GDM1 (cell line): ENCODE measurements around the gene TNK2.
"Not testable (repeated sequence)": the region's sequence is repeated elsewhere in the genome, so short reads cannot be mapped to it uniquely, and the experiment has no call there.

Source experiments
- DNase-seq: peaks from one replicate; lab custom pipeline; 2025; lab: John Stamatoyannopoulos, UW

Gene TNK2

GRCh38 chr3:195850857-195851543 is 57.4 kb downstream of the TNK2 start:
- DNase-seq = peak; percentile 80

DNA sequence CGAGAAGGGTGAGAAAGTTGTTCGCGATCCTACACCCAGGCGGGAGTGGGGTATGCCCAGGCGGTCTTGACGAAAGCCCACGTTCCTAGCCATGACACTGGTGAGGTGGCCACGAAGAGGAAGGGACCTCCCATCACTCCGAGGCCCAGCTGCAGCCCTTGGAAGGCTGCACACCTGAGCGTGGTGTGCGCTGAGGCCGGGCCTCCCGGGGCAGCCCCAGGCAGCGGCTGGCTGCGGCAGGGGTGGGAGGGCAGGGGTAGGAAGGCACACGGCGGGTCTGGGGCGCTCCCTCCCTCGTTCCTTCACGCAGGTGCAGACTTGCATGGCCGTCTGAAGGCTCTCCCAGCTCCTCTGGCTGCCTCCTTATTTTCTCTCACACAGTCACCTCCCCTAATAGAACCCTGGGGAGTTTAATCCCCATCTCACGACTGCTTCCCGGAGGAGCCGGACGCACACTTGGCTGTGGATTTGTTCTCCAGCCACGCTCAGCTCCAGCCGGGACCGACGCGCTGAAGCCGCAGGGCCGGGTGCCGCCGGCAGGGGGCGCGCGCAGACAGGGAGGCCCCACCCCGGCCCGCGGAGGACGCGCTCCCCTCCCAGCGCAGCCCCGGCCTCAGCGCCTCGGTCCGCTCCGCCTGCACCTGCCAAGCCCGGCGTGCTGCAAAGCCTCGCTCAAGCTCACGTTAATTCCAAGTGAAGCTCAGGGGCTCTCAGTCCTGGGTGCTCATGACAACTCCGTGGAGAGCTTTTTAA is 58.9 kb downstream of the TNK2 start:
- DNase-seq = no peak

DNA sequence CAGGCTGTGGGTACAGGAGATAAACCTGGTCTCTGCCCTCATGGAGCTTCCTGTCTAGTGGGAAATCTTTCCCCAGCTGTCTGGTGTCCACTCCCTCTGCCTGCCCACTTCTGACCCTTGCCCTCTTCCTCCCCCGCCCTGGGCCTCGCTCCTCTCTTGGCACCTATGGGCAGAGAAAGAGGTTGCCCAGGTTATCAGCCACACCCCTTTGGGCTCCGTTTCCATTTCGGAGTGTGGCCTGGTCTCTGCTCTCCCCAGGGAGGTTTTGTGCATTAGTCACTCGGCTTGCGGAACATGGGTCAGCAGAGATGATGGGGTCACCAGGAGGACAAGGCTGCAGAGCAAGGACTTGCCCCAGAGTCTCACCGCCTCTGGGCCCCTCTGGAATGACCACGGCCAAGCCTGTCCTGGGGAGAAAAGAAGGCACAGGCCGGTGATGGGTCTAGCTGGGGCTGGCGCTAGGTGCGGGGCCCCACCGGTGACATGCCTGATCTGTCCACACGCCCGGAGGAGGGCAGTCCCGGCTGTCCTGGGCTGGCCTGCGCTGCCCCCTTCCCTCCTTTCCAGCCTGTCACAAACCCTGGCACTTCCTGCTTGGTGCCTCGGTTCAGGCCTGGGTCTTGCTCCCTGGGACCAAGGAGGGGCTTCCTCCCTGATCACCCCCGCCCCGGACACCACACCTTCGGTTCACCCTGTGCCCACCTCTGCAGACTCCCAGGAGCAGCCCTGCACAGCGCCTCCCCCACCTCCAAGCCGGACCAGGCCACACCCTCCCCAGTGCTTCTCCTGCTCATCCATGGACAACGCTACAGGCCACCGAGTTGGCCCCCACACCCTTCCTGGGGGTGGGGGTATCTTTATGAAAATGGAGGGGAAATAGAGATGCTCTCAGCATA is 61.0 kb downstream of the TNK2 start:
- no peak for DNase-seq

- DNase-seq = no peak
These were observed 62.9 kb downstream of the TNK2 start for GRCh38 chr3:195845483-195845882.

DNA sequence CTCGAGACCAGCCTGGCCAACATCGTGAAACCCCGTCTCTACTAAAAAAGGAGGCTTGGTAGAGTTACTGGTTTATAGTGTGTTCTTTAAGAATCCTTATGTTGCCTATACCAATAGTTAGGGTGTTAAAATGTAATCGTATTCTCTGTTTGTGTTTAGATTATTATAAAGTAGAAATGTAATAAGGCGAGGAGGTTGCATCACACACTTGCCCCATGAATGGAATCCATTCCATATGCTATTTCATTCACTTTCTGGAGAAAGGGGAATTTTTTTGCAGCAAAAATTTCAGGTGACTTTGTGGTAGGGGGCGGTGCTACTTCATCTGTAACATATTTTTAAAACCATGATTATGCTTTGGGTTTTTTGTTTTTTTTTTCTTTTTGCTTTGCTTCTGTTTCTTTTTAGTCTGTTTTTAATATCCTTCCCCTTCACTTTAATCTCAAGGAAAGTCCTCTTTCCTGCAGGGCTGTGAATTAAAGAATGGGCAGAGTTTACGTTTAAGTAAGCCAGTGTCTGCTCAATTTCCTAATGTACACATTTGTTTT is 63.6 kb downstream of the TNK2 start:
- DNase-seq = no peak

DNA sequence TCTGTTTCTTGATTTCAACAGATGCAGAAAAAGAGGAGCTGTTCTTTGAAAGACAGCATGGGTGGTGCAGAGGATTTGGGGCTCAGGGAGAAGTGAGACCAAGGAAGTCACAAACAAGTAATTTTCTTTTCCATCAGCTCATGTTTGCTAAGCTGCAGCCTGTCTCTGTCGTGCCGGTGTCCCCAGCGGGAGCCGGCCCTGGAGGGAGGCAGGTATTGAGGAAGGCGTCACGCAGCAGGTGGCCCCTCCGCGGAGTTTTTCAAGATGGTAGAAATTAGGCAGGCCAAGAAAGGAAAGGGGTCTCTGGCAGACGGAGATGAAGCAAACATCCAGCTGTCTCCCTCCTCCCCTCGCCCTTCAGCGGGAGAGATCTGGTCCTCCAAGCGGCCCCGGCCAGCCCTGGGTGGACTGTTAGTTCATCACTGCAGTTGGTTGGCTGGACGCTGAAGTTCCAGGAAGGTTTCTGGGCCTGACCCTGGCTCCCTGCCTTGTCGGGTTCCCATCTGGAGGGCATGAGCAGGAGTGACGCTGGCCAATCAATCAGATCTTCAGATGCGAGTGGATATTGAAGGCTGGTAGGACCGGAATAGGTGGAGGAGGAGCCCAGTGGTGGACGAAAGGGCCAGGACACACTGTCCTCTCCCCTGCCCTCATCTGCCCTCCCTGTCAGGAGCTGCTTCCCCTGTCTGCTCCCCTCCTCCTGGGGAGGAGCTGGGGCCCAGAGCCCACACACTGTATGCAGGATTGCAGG is 68.9 kb downstream of the TNK2 start:
- no peak for DNase-seq

- DNase-seq = no peak
These were observed 69.6 kb downstream of the TNK2 start for GRCh38 chr3:195838714-195839113.

DNA sequence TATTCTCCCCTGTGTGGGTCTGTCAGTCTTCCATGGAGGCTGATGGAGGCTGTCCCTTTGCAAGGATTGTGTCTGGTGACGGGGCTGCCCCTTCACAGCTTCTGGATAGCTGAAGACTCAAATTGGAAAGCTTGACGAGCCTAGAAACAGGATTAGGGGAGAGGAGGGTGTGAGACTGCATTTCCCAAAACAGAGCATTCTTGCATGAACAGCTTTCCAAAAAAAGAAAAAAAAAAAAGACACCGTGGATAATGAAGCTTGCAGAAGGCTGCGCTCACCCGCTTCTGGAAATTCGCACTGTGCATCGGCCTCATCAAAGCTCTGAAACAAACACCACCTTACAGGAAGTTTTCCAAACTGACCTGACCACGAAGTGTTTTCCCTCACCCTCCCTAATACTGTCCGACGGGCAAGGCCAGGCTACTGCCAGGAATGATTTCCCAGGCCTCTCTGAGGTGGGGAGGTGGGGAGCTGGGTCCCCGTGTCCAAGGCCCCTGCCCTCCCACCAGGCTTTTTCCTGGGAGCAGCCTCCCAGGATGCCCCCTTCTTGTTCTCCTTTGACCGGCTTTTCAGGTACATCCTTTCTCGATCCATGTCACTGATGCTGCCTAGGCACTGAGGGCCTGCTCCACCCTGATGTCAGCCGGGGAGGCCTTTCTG is 71.7 kb downstream of the TNK2 start:
- DNase-seq = no peak

- DNase-seq = no peak
These were observed 72.6 kb downstream of the TNK2 start for GRCh38 chr3:195835791-195836190.

DNA sequence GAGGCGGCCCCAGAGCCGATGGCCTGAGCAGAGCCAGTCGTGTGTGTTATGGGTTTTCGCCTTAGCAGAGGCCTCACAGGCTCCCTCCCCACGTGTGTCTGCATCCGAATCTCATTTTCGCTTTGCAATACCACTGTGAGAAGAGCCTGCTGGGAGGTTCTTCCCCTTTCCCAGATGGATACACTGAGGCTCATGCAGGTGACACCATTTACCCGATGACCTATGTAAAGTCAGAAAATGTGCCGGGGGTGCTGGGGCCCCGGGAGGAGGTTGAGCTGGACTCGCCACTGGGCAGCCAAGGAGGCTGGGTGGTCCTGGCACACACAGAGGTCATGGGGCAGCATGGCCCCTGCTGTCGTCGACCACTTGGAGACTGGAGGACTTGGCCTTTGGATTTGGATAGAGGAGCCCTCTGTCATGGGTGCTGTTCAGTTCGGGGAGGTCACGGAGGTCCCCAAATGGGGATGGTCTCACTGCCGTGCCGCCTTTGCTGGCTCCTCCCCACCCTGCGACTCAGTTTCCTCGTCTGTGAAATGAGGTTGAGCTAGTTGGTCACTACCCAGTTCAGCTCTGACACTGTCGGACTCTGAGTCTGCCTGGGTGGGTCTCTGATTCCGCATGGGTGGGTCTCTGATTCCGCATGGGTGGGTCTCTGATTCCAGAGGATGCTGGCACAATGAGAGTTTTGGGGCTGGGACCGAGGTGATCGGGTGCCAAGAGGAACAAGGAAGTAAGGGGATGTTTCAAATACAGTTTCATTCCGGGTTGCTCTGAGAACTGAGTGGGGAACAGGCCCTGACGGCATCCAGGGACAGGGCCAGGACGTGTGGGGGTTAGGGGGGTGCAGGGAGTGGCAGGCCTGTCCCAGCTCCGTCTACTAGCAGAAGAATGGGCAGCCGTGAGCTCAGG is 73.4 kb downstream of the TNK2 start:
- DNase-seq = no peak

- DNase-seq = no peak
These were observed 78.5 kb downstream of the TNK2 start for GRCh38 chr3:195829897-195830254.

- DNase-seq = no peak
These were observed 79.6 kb downstream of the TNK2 start for GRCh38 chr3:195828762-195829161.

- DNase-seq = no peak
These were observed 82.2 kb downstream of the TNK2 start for GRCh38 chr3:195825857-195826804.

- no peak for DNase-seq
These were observed 83.2 kb downstream of the TNK2 start for GRCh38 chr3:195825191-195825588.

- not testable (repeated sequence) for DNase-seq
These were observed 83.7 kb downstream of the TNK2 start for GRCh38 chr3:195824425-195825190.

- DNase-seq = no peak
These were observed 84.4 kb downstream of the TNK2 start for GRCh38 chr3:195823999-195824398.

GRCh38 chr3:195823280-195823679 is 85.1 kb downstream of the TNK2 start:
- no peak for DNase-seq

GRCh38 chr3:195822131-195822696 is 86.1 kb downstream of the TNK2 start:
- no peak for DNase-seq
